ENCODE measurements around the gene NSMCE4A. TPM values are rescaled to one million over a fixed set of nuclear protein-coding genes. Genes with fewer than 3 reads are reported as not detected.
A peak's percentile ranks its signal among the peaks of the same experiment; 100 is the strongest.

The NSMCE4A gene
- total RNA-seq, 1 donor from 2014 or later, result 57.9 TPM

DNA sequence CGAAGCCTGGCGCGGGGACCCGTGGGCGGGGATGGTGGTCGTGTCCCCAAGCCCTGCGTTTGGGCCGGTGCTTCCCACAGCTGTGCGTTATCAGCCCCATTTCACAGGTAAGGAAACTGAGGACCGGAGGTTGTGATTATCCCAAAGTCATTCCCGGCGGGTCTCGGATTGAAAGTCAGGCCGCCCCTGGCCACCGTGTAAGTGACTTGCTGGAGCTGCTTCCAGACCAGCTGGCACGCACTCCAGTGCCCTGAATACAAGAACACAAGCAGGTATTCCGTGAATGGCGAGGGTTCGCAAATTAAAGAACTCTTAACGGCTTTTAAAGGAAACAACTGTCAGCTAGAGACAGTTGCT is 46.5 kb downstream of the NSMCE4A start:
- peak overlapping the region; percentile 95 for H3K27ac Mint-ChIP-seq
- no peaks in the 10 kb centered on the region for H3K27me3 Mint-ChIP-seq
- no peaks in the 10 kb centered on the region for H3K9me3 Mint-ChIP-seq (ENCODE audit: low read depth)
- peak overlapping the region; percentile 82 for H3K4me3 Mint-ChIP-seq (ENCODE audit: low read depth)
- no peak for DNase-seq (ENCODE audit: low spot score, unreplicated experiment)
- peaks cover 33% of the 10 kb centered on the region for H3K4me1 Mint-ChIP-seq (ENCODE audit: low read depth)
- peaks cover 10% of the 10 kb centered on the region for H3K36me3 Mint-ChIP-seq (ENCODE audit: insufficient read depth)
- TF ChIP-seq, protein P1, sequence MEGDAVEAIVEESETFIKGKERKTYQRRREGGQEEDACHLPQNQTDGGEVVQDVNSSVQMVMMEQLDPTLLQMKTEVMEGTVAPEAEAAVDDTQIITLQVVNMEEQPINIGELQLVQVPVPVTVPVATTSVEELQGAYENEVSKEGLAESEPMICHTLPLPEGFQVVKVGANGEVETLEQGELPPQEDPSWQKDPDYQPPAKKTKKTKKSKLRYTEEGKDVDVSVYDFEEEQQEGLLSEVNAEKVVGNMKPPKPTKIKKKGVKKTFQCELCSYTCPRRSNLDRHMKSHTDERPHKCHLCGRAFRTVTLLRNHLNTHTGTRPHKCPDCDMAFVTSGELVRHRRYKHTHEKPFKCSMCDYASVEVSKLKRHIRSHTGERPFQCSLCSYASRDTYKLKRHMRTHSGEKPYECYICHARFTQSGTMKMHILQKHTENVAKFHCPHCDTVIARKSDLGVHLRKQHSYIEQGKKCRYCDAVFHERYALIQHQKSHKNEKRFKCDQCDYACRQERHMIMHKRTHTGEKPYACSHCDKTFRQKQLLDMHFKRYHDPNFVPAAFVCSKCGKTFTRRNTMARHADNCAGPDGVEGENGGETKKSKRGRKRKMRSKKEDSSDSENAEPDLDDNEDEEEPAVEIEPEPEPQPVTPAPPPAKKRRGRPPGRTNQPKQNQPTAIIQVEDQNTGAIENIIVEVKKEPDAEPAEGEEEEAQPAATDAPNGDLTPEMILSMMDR (IDR thresholded peaks at IDR 0.05; ENCODE audit: unreplicated experiment), result no peak

DNA sequence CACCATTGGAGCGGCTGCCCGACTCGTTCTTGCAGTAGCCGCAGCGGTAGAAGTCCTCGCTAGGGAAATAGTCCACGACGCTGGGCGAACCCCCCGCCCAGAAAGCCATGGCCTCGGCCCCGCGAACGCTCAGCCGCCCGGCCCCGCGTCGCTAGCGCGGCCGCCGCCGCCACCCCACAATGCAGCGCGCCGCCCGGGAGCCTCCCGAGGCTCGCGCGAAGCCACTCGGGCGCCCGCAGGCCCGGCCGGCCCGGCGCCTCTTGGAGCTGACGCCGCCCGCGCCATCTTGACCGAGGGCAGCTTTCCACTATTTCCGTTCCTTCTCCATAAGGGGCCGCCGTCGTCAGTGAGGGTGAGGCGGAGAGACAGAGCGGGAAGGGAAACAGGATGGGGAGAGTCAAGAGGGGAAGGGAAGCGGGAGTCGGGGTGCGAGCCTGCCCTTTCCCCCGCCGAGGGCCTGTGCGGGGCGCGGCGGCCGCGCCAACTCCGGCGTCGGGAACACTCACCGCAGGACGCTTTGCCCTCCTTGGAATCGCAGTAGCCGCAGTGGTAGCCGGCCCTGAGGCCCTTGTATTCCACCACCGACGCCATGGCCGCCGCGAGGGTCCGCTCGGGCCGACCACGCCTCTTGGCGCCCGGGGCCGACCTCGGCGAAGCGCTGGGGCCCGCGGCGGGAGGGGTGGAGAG is 47.0 kb downstream of the NSMCE4A start, which contains the start of gene ATE1:
TSS of gene ATE1 (minus strand) at position 191 of the 687 bp plus-strand sequence. CDS start at position 109, 82 bp downstream.
- peak within 1 kb of the TSS; percentile 98 for H3K27ac Mint-ChIP-seq
- H3K4me1 Mint-ChIP-seq (ENCODE audit: low read depth), result peaks cover 33% of the 10 kb centered on the region
- H3K9me3 Mint-ChIP-seq (ENCODE audit: low read depth), result no peaks in the 10 kb centered on the region
- TF ChIP-seq, protein P1 (IDR thresholded peaks at IDR 0.05; ENCODE audit: unreplicated experiment), result no peak
- H3K4me3 Mint-ChIP-seq (ENCODE audit: low read depth), result peak within 1 kb of the TSS; percentile 82
- peaks cover 7% of the 10 kb centered on the region for H3K36me3 Mint-ChIP-seq (ENCODE audit: insufficient read depth)
- peak; percentile 78 for DNase-seq (ENCODE audit: low spot score, unreplicated experiment)
- H3K27me3 Mint-ChIP-seq, result no peaks in the 10 kb centered on the region

DNA sequence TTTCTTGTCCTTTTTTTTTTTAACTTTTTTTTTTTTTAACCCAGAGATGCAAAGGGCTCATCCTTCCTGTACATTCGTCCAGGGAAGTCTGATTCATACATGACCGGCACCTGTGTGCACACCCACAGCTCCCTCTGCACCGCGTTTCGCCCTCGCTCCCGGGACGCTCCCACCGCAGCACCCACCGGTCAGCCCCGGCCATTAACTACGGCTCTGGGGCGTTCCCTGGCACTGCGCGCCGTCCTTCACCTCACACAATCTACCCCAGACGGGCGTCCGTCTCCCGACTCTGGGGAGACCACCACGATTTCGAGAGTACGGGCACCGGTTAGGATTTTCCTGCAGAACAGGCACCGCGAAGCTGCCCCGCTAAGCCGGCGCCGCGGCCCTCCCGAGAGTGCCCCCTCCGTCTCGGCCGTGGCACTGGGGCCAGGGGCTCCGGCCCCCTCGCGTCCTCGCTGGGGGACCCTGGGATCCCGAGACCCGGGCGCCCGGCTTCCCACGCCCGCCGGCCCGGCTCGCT is 47.6 kb downstream of the NSMCE4A start:
- H3K36me3 Mint-ChIP-seq (ENCODE audit: insufficient read depth), result peaks cover 4% of the 10 kb centered on the region
- H3K4me3 Mint-ChIP-seq (ENCODE audit: low read depth), result peak overlapping the region; percentile 82
- H3K27me3 Mint-ChIP-seq, result no peaks in the 10 kb centered on the region
- peaks cover 34% of the 10 kb centered on the region for H3K4me1 Mint-ChIP-seq (ENCODE audit: low read depth)
- no peaks in the 10 kb centered on the region for H3K9me3 Mint-ChIP-seq (ENCODE audit: low read depth)
- peak overlapping the region; percentile 98 for H3K27ac Mint-ChIP-seq
- no peak for DNase-seq (ENCODE audit: low spot score, unreplicated experiment)
- TF ChIP-seq, protein P1 (IDR thresholded peaks at IDR 0.05; ENCODE audit: unreplicated experiment), result no peak

DNA sequence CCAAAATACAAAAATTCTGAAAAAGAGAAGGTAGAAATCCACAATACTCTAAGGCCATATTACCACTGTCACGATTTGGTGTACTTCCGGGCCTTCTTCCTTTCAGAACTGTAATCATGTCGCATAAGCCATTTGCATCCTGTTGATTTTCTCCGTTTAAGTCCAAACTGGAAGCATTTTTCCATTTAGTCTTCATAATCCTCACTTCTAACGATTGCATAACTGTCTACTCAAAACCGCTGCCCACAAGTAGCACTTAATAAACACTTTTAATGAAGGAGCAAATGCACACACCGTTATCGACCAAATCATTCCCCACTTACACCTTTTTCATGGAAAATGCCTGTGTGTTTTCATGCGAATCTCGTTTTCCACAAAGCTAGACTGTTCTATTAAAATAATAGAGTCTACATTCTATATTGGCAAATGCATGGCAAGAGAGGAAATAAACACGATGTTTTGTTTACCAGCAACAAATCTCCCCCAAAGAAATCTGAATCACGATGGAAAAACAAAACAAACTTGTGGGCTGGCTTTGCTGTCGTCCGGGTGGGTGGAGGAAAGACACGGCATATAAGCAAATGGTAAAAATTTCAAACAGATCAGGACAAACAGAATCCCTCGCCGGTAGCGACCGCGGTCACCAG is 48.2 kb downstream of the NSMCE4A start:
- peak overlapping the region; percentile 98 for H3K27ac Mint-ChIP-seq
- TF ChIP-seq, protein P1 (IDR thresholded peaks at IDR 0.05; ENCODE audit: unreplicated experiment), result no peak
- H3K4me1 Mint-ChIP-seq (ENCODE audit: low read depth), result peaks cover 35% of the 10 kb centered on the region
- H3K9me3 Mint-ChIP-seq (ENCODE audit: low read depth), result no peaks in the 10 kb centered on the region
- peak overlapping the region; percentile 82 for H3K4me3 Mint-ChIP-seq (ENCODE audit: low read depth)
- H3K27me3 Mint-ChIP-seq, result no peaks in the 10 kb centered on the region
- peaks cover 3% of the 10 kb centered on the region for H3K36me3 Mint-ChIP-seq (ENCODE audit: insufficient read depth)
- no peak for DNase-seq (ENCODE audit: low spot score, unreplicated experiment)

DNA sequence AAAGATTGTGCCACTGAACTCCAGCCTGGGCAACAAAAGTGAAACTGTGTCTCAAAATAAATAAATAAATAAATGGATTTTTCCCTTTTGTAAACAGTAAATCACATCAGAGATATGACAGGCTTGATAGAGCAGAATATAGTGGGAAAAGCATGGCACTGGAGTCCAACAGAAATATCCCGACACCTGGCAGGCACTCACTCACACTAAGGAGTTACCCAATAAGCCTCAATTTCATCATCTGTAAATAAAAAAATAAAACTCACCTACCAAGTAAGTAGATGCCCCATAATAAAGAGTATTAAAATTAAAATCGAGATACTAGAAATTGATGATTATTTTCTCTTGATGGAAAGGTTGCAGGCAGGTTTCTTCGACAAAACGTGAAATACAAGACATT is 48.9 kb downstream of the NSMCE4A start:
- H3K36me3 Mint-ChIP-seq (ENCODE audit: insufficient read depth), result peaks cover 3% of the 10 kb centered on the region
- H3K27ac Mint-ChIP-seq, result no peak overlapping the region
- TF ChIP-seq, protein P1 (IDR thresholded peaks at IDR 0.05; ENCODE audit: unreplicated experiment), result no peak
- peaks cover 34% of the 10 kb centered on the region for H3K4me1 Mint-ChIP-seq (ENCODE audit: low read depth)
- no peak for DNase-seq (ENCODE audit: low spot score, unreplicated experiment)
- H3K27me3 Mint-ChIP-seq, result no peaks in the 10 kb centered on the region
- no peaks in the 10 kb centered on the region for H3K9me3 Mint-ChIP-seq (ENCODE audit: low read depth)
- H3K4me3 Mint-ChIP-seq (ENCODE audit: low read depth), result peak overlapping the region; percentile 56

All from progenitor cell of endocrine pancreas (in vitro differentiated cells).